ENCODE data around the gene APOC1.

DNA sequence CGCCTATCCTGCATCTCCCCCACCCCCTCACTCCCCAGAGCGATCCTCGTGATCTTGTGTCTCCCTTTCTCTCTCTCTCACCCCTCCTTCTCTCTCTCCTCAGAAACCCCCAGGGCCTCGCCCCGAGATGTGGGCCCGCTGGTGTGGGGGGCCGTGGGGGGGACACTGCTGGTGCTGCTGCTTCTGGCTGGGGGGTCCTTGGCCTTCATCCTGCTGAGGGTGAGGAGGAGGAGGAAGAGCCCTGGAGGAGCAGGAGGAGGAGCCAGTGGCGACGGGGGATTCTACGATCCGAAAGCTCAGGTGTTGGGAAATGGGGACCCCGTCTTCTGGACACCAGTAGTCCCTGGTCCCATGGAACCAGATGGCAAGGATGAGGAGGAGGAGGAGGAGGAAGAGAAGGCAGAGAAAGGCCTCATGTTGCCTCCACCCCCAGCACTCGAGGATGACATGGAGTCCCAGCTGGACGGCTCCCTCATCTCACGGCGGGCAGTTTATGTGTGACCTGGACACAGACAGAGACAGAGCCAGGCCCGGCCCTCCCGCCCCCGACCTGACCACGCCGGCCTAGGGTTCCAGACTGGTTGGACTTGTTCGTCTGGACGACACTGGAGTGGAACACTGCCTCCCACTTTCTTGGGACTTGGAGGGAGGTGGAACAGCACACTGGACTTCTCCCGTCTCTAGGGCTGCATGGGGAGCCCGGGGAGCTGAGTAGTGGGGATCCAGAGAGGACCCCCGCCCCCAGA is 36.1 kb upstream of the APOC1 start:
- TF ChIP-seq, protein P1, sequence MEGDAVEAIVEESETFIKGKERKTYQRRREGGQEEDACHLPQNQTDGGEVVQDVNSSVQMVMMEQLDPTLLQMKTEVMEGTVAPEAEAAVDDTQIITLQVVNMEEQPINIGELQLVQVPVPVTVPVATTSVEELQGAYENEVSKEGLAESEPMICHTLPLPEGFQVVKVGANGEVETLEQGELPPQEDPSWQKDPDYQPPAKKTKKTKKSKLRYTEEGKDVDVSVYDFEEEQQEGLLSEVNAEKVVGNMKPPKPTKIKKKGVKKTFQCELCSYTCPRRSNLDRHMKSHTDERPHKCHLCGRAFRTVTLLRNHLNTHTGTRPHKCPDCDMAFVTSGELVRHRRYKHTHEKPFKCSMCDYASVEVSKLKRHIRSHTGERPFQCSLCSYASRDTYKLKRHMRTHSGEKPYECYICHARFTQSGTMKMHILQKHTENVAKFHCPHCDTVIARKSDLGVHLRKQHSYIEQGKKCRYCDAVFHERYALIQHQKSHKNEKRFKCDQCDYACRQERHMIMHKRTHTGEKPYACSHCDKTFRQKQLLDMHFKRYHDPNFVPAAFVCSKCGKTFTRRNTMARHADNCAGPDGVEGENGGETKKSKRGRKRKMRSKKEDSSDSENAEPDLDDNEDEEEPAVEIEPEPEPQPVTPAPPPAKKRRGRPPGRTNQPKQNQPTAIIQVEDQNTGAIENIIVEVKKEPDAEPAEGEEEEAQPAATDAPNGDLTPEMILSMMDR (IDR thresholded peaks at IDR 0.05; ENCODE audit: low read length), result no peak
- TF ChIP-seq EZH2 (IDR thresholded peaks at IDR 0.05; ENCODE audit: borderline replicate concordance, low read length), result no peak
